HG02588 (cell line): ENCODE data around the gene RAP1B.
A peak's percentile ranks its signal among the peaks of the same experiment; 100 is the strongest.

Experiments
- ATAC-seq: cut with Tn5 transposase; IDR thresholded peaks from one replicate; pipeline ENCODE4 v1.9.1; 2021; ENCODE audit warnings: mild to moderate bottlenecking, moderate library complexity; ENCODE audit not compliant: unreplicated experiment

Gene RAP1B

GRCh38 chr12:68686595-68687521 lies 76.2 kb downstream of the RAP1B start, which contains the start of gene NUP107:
Gene NUP107 (plus strand): TSS chr12:68686978. CDS start chr12:68687066, 88 bp downstream.
- ATAC-seq, result peak; percentile 93

GRCh38 chr12:68695454-68695853 lies 84.8 kb downstream of the RAP1B start:
- ATAC-seq, result no peak

- ATAC-seq, result no peak
Measured at GRCh38 chr12:68699486-68699885, 88.8 kb downstream of the RAP1B start.
